Psoas muscle (tissue), 8 donors: ENCODE measurements around the gene HSD11B2. TPM values are rescaled to one million over a fixed set of nuclear protein-coding genes. Genes with fewer than 3 reads are reported as not detected.
A peak's percentile ranks its signal among the peaks of the same experiment; 100 is the strongest.

Experiments used
- ATAC-seq, 4 donors: fragments of 200-7000 bp; cut with Tn5 transposase; one replicate each; pipeline ENCODE4 v1.9.1; 2020; ENCODE audit warnings: moderate library complexity in 3 of 4, mild to moderate bottlenecking in 2 of 4
- DNase-seq, 2 donors: peaks; one replicate each; pipeline ENCODE4 v3.0.0-alpha.2; 2020
- H3K27ac ChIP-seq: fragments of 200-600 bp; one replicate; pipeline ENCODE4 v1.8.0; 2022
- H3K27me3 ChIP-seq, 3 donors: fragments of 200-600 bp in 1 of 3; one replicate each; pipeline versions ENCODE4 v1.6.1 to v1.8.0; 2013 to 2022; ENCODE audit warnings: low read length in 2 of 3, mild to moderate bottlenecking in 2 of 3, moderate library complexity in 1 of 3; ENCODE audit not compliant: insufficient read depth in 3 of 3
- H3K36me3 ChIP-seq, 2 donors: fragments of 200-600 bp in 1 of 2; one replicate each; pipeline versions ENCODE4 v1.6.1 to v1.8.0; 2013 to 2022; ENCODE audit warnings: low read depth in 1 of 2, mild to moderate bottlenecking in 1 of 2, moderate library complexity in 1 of 2; ENCODE audit not compliant: insufficient read depth in 1 of 2
- H3K4me1 ChIP-seq: fragments of 200-600 bp; one replicate; pipeline ENCODE4 v1.8.0; 2022
- H3K4me3 ChIP-seq: fragments of 200-600 bp; one replicate; pipeline ENCODE4 v1.8.0; 2022; ENCODE audit warnings: mild to moderate bottlenecking
- H3K9me3 ChIP-seq: fragments of 200-600 bp; one replicate; pipeline ENCODE4 v1.8.0; 2022
- WGBS, 3 donors: extraction: QIAGEN DNeasy Blood & Tissue Kit; methylation state at CpG; one replicate each; pipeline versions ENCODE4 v1.1.6 to v1.1.7; 2013; 5-methylcytosine and 5-hydroxymethylcytosine counted together
- intact Hi-C, 2 donors: fragments of 100-400 bp; cut with DNase I; formaldehyde crosslinking; loops; one replicate each; pipeline versions ENCODE4 v1.11.0 to v1.14.2; 2022
- polyA plus RNA-seq, 3 donors: library from polyadenylated mRNA; stranded (reverse); fragments of 200-250 nt; gene quantifications; one replicate each; pipeline ENCODE4 v1.2.3, GENCODE V29; 2013
- total RNA-seq, 4 donors: library from RNA; stranded (reverse); fragmentation: NEBNext Ultra II Directional in 2 of 4; extraction: Animal tissue kit (Norgen Biotek cat#: 25700) in 2 of 4; gene quantifications; one replicate each; pipeline versions ENCODE4 v1.2.1 to v1.2.4, GENCODE V29; 2021 to 2023
- TF ChIP-seq, protein P1 (sequence below): fragments of 200-600 bp; IDR thresholded peaks from one replicate; pipeline ENCODE4 v1.8.0; 2022; ENCODE audit warnings: antibody characterized with exemption
- donor health status: healthy with polysubstance abuse.
- donor health status: DM: no; HTN: no; CAD: no; lungs with moderate emphysema.
- donor health status: Bipolar disorder and iron deficiency.
- donor health status: healthy.
- donor health status: DM: yes; HTN: yes; CAD: no.
- donor health status: DM: no; HTN: no; CAD: no.
- donor health status: DM: no; HTN: no; CAD: no.
- donor health status: DM: yes; HTN: yes; CAD: no.

HSD11B2 gene
- total and polyA plus RNA-seq, 7 donors, result 0.11 to 0.71 (median 0.27) TPM

DNA sequence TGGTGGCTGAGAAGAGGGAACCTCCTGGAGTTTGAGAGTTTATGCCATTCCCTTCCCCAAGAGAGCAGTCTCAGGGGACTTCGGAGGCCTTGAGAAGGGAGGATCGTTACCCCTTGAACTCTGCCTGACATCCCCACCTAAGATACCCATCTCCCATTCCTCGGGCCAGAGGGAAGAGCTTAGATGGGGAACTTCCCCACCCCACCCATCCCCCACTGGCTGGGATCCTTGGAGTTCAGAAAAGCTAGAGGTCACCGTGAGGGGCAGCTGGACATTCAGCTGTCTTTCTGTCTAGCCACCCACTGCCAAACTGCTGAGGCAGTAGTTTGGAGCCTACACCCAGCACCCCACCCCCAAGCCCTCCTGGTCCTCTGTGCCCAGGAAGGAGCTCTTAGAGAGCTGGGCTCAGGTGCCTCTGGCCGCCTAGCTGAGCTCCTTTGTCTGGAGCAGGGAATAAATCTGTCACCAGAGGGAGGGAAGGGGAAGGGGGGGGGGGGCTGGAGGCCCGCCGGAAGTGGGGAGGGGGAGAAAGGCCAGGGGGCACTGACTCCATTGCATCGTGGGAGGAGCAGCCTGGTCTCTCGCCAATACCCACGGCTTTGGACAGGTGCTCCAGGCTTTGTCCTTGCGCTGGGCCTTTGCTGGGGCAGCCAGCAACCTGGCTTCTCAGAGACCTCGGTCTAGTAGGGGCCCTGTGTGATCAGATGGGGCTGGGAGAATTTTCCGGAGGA, 1.0 kb downstream of the HSD11B2 start:
- Histone ChIP-seq H3K4me3 (peak overlapping the region; percentile 62), H3K4me1 (peaks cover 6% of the 10 kb centered on the region), H3K36me3 (peaks cover 0 to 2% of the 10 kb centered on the region in 2 donors), H3K27me3 (no peaks in the 10 kb centered on the region), H3K27ac (peak overlapping the region; percentile 38), H3K9me3 (no peaks in the 10 kb centered on the region)
- no peak for DNase-seq
- 35 to 47% (median 42%) methylated on average over 11 to 12 of the region's 13 CpGs for WGBS, 3 donors
- ATAC-seq, result no peak
- intact Hi-C loops, result no loop called here
- TF ChIP-seq, protein P1, sequence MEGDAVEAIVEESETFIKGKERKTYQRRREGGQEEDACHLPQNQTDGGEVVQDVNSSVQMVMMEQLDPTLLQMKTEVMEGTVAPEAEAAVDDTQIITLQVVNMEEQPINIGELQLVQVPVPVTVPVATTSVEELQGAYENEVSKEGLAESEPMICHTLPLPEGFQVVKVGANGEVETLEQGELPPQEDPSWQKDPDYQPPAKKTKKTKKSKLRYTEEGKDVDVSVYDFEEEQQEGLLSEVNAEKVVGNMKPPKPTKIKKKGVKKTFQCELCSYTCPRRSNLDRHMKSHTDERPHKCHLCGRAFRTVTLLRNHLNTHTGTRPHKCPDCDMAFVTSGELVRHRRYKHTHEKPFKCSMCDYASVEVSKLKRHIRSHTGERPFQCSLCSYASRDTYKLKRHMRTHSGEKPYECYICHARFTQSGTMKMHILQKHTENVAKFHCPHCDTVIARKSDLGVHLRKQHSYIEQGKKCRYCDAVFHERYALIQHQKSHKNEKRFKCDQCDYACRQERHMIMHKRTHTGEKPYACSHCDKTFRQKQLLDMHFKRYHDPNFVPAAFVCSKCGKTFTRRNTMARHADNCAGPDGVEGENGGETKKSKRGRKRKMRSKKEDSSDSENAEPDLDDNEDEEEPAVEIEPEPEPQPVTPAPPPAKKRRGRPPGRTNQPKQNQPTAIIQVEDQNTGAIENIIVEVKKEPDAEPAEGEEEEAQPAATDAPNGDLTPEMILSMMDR, result no peak

DNA sequence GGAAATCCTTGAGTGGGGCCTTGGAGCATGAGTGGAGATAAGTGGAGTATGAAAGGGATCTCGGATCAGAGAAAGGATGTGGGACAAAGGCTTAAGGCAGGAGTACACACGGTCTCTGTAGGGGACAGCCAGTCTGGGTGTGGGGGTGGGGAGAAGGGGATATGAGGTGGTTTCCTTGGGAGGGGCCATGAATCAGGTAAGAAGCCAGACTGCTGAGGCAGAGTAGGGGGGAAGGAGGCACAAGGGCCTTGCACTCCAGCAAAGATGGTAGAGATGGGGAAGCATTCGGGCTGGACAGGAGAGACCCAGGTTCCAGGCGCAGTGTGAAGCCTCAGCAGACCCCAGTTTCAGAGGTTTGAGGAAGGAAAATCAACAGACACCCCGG, 1.6 kb downstream of the HSD11B2 start:
- H3K4me1 ChIP-seq, result peaks cover 6% of the 10 kb centered on the region
- ATAC-seq, result no peak
- H3K36me3 ChIP-seq, result peaks cover 0 to 7% of the 10 kb centered on the region in 2 donors
- no peak overlapping the region for H3K27ac ChIP-seq
- H3K4me3 ChIP-seq, result no peak overlapping the region
- intact Hi-C loops, result no loop called here
- DNase-seq, result no peak
- 75 to 83% (median 83%) methylated on average over 5 of the region's 5 CpGs for WGBS, 3 donors
- no peaks in the 10 kb centered on the region for H3K27me3 ChIP-seq
- TF ChIP-seq, protein P1, result no peak
- H3K9me3 ChIP-seq, result no peaks in the 10 kb centered on the region

DNA sequence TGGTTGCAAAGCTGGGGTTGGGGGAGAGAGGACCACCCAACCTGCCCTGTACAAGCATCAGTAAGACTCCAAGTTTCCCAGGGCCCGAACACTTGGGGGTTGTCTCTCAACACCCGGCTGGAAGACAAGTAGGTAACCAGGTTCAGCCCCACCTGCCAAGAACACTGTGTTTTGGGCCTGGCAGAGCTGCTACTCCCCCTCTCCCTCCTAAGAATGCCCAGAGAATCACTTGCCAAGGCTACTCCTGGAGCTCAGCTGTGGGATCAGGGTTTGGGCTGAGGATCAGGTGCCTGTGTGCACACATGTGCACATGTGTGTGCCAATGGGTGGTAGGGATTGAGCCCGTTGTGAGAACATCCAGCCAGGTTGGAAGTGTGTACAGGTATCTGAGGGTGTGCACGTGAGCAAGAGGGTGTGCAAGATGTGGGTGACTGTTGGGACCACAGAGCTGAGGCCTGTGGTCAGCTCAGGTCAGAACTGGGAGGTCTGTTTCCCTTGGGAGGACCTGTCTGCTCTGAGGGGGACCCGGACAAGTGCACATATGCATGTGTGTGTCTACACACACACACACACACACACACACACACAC, 2.3 kb downstream of the HSD11B2 start:
- no peak overlapping the region for H3K27ac ChIP-seq

DNA sequence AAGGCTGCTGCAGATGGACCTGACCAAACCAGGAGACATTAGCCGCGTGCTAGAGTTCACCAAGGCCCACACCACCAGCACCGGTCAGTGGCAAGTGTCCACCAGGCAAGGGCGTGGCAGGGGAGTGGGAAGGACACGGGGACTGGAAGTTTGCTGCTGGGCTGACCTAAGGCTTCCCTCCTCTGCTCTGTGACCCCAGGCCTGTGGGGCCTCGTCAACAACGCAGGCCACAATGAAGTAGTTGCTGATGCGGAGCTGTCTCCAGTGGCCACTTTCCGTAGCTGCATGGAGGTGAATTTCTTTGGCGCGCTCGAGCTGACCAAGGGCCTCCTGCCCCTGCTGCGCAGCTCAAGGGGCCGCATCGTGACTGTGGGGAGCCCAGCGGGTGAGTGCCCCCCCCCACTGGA, 4.8 kb downstream of the HSD11B2 start:
- intact Hi-C loops, result no loop called here
- peaks cover 0 to 39% of the 10 kb centered on the region in 2 donors for H3K36me3 ChIP-seq
- H3K4me1 ChIP-seq, result peaks cover 3% of the 10 kb centered on the region
- DNase-seq, result no peak
- WGBS, 3 donors, result 92 to 96% (median 94%) methylated on average over 16 of the region's 16 CpGs
- H3K9me3 ChIP-seq, result no peaks in the 10 kb centered on the region
- H3K27ac ChIP-seq, result no peak overlapping the region
- ATAC-seq, result no peak
- TF ChIP-seq, protein P1, result no peak
- H3K27me3 ChIP-seq, result no peaks in the 10 kb centered on the region
- H3K4me3 ChIP-seq, result no peak overlapping the region

More for the DNA sequence above, 2.3 kb downstream of the HSD11B2 start:
- Histone ChIP-seq H3K9me3 (no peaks in the 10 kb centered on the region), H3K27me3 (no peaks in the 10 kb centered on the region), H3K36me3 (peaks cover 0 to 15% of the 10 kb centered on the region in 2 donors), H3K4me3 (no peak overlapping the region), H3K4me1 (peaks cover 6% of the 10 kb centered on the region)
- DNase-seq, result no peak
- TF ChIP-seq, protein P1, result no peak
- WGBS, 3 donors, result 74 to 91% (median 88%) methylated on average over 5 of the region's 5 CpGs
- ATAC-seq, result no peak
- intact Hi-C loops, result no loop called here
